Subcutaneous abdominal adipose tissue (tissue), 5 donors: Measurements from ENCODE around the gene U2SURP.

Source experiments
- H3K27ac ChIP-seq: one replicate; pipeline ENCODE4 v1.7.0; 2013; ENCODE audit warnings: low read depth, mild to moderate bottlenecking, inconsistent platforms, low read length, moderate library complexity
- H3K27me3 ChIP-seq, 5 donors: one replicate each; pipeline ENCODE4 v1.7.0; 2013; ENCODE audit warnings: low read length in 5 of 5, inconsistent platforms in 1 of 5; ENCODE audit not compliant: control insufficient read depth in 5 of 5, insufficient read depth in 4 of 5
- H3K36me3 ChIP-seq, 5 donors: one replicate each; pipeline ENCODE4 v1.7.0; 2013; ENCODE audit warnings: low read length in 5 of 5; ENCODE audit not compliant: control insufficient read depth in 5 of 5, insufficient read depth in 5 of 5
- H3K4me1 ChIP-seq, 5 donors: one replicate each; pipeline ENCODE4 v1.7.0; 2013; ENCODE audit warnings: low read length in 5 of 5, mild to moderate bottlenecking in 3 of 5, moderate library complexity in 1 of 5; ENCODE audit not compliant: control insufficient read depth in 5 of 5, insufficient read depth in 5 of 5
- H3K4me3 ChIP-seq, 5 donors: one replicate each; pipeline ENCODE4 v1.7.0; 2013; ENCODE audit warnings: low read length in 5 of 5, low read depth in 1 of 5
- H3K9ac ChIP-seq, 5 donors: one replicate each; pipeline ENCODE4 v1.7.0; 2013; ENCODE audit warnings: low read length in 5 of 5, mild to moderate bottlenecking in 4 of 5, moderate library complexity in 3 of 5
- H3K9me3 ChIP-seq, 5 donors: one replicate each; pipeline ENCODE4 v1.7.0; 2013; ENCODE audit warnings: low read length in 5 of 5; ENCODE audit not compliant: control insufficient read depth in 5 of 5
- donor health status: healthy.
- donor health status: healthy.
- donor health status: healthy.
- donor health status: healthy.
- donor health status: healthy.

U2SURP gene

GRCh38 chr3:143105170-143105569 is 103.8 kb downstream of the U2SURP start:
- no peaks in the 10 kb centered on the region for H3K27me3 ChIP-seq
- peaks cover 7 to 25% (median 15%) of the 10 kb centered on the region in 5 donors for H3K9me3 ChIP-seq
- no peak overlapping the region for H3K9ac ChIP-seq
- H3K27ac ChIP-seq: no peak overlapping the region
- H3K4me1 ChIP-seq: no peaks in the 10 kb centered on the region
- H3K36me3 ChIP-seq: no peaks in the 10 kb centered on the region
- no peak overlapping the region for H3K4me3 ChIP-seq

- no peaks in the 10 kb centered on the region for H3K4me1 ChIP-seq
- peaks cover 7 to 15% (median 10%) of the 10 kb centered on the region in 5 donors for H3K9me3 ChIP-seq
- no peaks in the 10 kb centered on the region for H3K36me3 ChIP-seq
- H3K27ac ChIP-seq: no peak overlapping the region
- H3K27me3 ChIP-seq: peaks cover 0 to 4% (median 0%) of the 10 kb centered on the region in 5 donors
- H3K4me3 ChIP-seq: no peak overlapping the region
- H3K9ac ChIP-seq: no peak overlapping the region
Observed at GRCh38 chr3:143109861-143110260, 108.5 kb downstream of the U2SURP start.
